ENCODE data around the gene GPD1.
"Not testable (repeated sequence)": the region's sequence is repeated elsewhere in the genome, so short reads cannot be mapped to it uniquely, and the experiment has no call there.

The GPD1 gene

GRCh38 chr12:50120521-50120920 lies 16.7 kb downstream of the GPD1 start:
- DNase-seq: no peak

GRCh38 chr12:50120953-50121352 lies 17.1 kb downstream of the GPD1 start:
- DNase-seq: no peak

- no peak for DNase-seq
These were observed 17.8 kb downstream of the GPD1 start for GRCh38 chr12:50121641-50122040.

- DNase-seq: no peak
These were observed 19.4 kb downstream of the GPD1 start for GRCh38 chr12:50123203-50123602.

GRCh38 chr12:50127546-50127945 lies 23.7 kb downstream of the GPD1 start:
- no peak for DNase-seq

GRCh38 chr12:50129290-50129689 lies 25.5 kb downstream of the GPD1 start:
- no peak for DNase-seq

- peak in 2 of 51 donors; percentile 3 to 11 for DNase-seq
These were observed 28.8 kb downstream of the GPD1 start for GRCh38 chr12:50132505-50133135.

GRCh38 chr12:50142993-50143392 lies 39.2 kb downstream of the GPD1 start:
- no peak for DNase-seq

GRCh38 chr12:50145439-50145838 lies 41.6 kb downstream of the GPD1 start:
- no peak for DNase-seq

GRCh38 chr12:50147281-50147680 lies 43.5 kb downstream of the GPD1 start:
- DNase-seq: no peak

- not testable (repeated sequence) for DNase-seq
These were observed 44.2 kb downstream of the GPD1 start for GRCh38 chr12:50148011-50148410.

GRCh38 chr12:50149311-50149710 lies 45.5 kb downstream of the GPD1 start:
- DNase-seq: no peak

GRCh38 chr12:50151047-50151687 lies 47.4 kb downstream of the GPD1 start:
- no peak for DNase-seq

- not testable (repeated sequence) for DNase-seq
These were observed 51.1 kb downstream of the GPD1 start for GRCh38 chr12:50154947-50155346.

GRCh38 chr12:50156641-50157040 lies 52.8 kb downstream of the GPD1 start:
- no peak for DNase-seq

GRCh38 chr12:50157259-50157658 lies 53.5 kb downstream of the GPD1 start:
- no peak for DNase-seq

- no peak for DNase-seq
These were observed 56.8 kb downstream of the GPD1 start for GRCh38 chr12:50160643-50161042.
